ENCODE results near the gene ZNF664.
A peak's percentile ranks its signal among the peaks of the same experiment; 100 is the strongest.

Gene ZNF664

GRCh38 chr12:124034297-124034696 lies 61.3 kb downstream of the ZNF664 start:
- DNase-seq (ENCODE audit: low spot score), result no peak

GRCh38 chr12:124035163-124035562 lies 62.1 kb downstream of the ZNF664 start:
- peak; percentile 10 for DNase-seq (ENCODE audit: low spot score)

GRCh38 chr12:124036171-124036598 lies 63.2 kb downstream of the ZNF664 start:
- DNase-seq (ENCODE audit: low spot score), result no peak

- DNase-seq (ENCODE audit: low spot score), result peak; percentile 58
Observed at GRCh38 chr12:124036657-124037109, 63.7 kb downstream of the ZNF664 start.

- DNase-seq (ENCODE audit: low spot score), result no peak
Observed at GRCh38 chr12:124037331-124037730, 64.3 kb downstream of the ZNF664 start.

GRCh38 chr12:124039276-124039675 lies 66.3 kb downstream of the ZNF664 start:
- DNase-seq (ENCODE audit: low spot score), result no peak

GRCh38 chr12:124040291-124040690 lies 67.3 kb downstream of the ZNF664 start:
- DNase-seq (ENCODE audit: low spot score), result no peak

GRCh38 chr12:124040737-124041136 lies 67.7 kb downstream of the ZNF664 start:
- DNase-seq (ENCODE audit: low spot score), result no peak

GRCh38 chr12:124041907-124042306 lies 68.9 kb downstream of the ZNF664 start:
- no peak for DNase-seq (ENCODE audit: low spot score)

GRCh38 chr12:124044021-124044420 lies 71.0 kb downstream of the ZNF664 start:
- DNase-seq (ENCODE audit: low spot score), result no peak

- no peak for DNase-seq (ENCODE audit: low spot score)
Observed at GRCh38 chr12:124044809-124045321, 71.8 kb downstream of the ZNF664 start.

- no peak for DNase-seq (ENCODE audit: low spot score)
Observed at GRCh38 chr12:124045671-124046455, 72.8 kb downstream of the ZNF664 start.

GRCh38 chr12:124046456-124046740 lies 73.4 kb downstream of the ZNF664 start:
- DNase-seq (ENCODE audit: low spot score), result no peak

- no peak for DNase-seq (ENCODE audit: low spot score)
Observed at GRCh38 chr12:124047045-124047566, 74.1 kb downstream of the ZNF664 start.

- no peak for DNase-seq (ENCODE audit: low spot score)
Observed at GRCh38 chr12:124049451-124050094, 76.6 kb downstream of the ZNF664 start.

GRCh38 chr12:124053851-124054250 lies 80.8 kb downstream of the ZNF664 start:
- no peak for DNase-seq (ENCODE audit: low spot score)

- DNase-seq (ENCODE audit: low spot score), result no peak
Observed at GRCh38 chr12:124055066-124055465, 82.1 kb downstream of the ZNF664 start.

GRCh38 chr12:124057691-124058090 lies 84.7 kb downstream of the ZNF664 start:
- no peak for DNase-seq (ENCODE audit: low spot score)

- no peak for DNase-seq (ENCODE audit: low spot score)
Observed at GRCh38 chr12:124059752-124060151, 86.7 kb downstream of the ZNF664 start.

Measured in RKO (cell line).